Suprapubic skin (tissue), 4 donors: Measurements from ENCODE around the gene ZNF628. TPM values are rescaled to one million over a fixed set of nuclear protein-coding genes. Genes with fewer than 3 reads are reported as not detected.

Source experiments
- DNase-seq, 2 donors: peaks; one replicate each; pipeline ENCODE4 v3.0.0-alpha.2; 2019; ENCODE audit warnings: low spot score in 2 of 2
- H3K27ac ChIP-seq: fragments of 200-600 bp; sonication (generic); one replicate; pipeline ENCODE4 v1.5.1; 2019
- H3K27me3 ChIP-seq: fragments of 200-600 bp; sonication (generic); one replicate; pipeline ENCODE4 v1.5.1; 2019
- H3K36me3 ChIP-seq: fragments of 200-600 bp; sonication (generic); one replicate; pipeline ENCODE4 v1.5.1; 2019
- H3K4me1 ChIP-seq: fragments of 200-600 bp; sonication (generic); one replicate; pipeline ENCODE4 v1.5.1; 2019
- H3K4me3 ChIP-seq: fragments of 200-600 bp; sonication (generic); one replicate; pipeline ENCODE4 v1.5.1; 2019; ENCODE audit warnings: mild to moderate bottlenecking
- H3K9me3 ChIP-seq: fragments of 200-600 bp; sonication (generic); one replicate; pipeline ENCODE4 v1.5.1; 2019
- CTCF ChIP-seq, 2 donors: fragments of 200-600 bp in 1 of 2; fragments of 450-650 bp in 1 of 2; sonication (generic) in 1 of 2; IDR thresholded peaks; one replicate each; pipeline ENCODE4 v1.5.1; 2016 to 2019; ENCODE audit warnings: antibody characterized with exemption in 2 of 2, mild to moderate bottlenecking in 1 of 2, moderate library complexity in 1 of 2
- EP300 ChIP-seq: sonication (generic); formaldehyde crosslinking; IDR thresholded peaks from one replicate; pipeline ENCODE4 v1.6.1; 2017; ENCODE audit warnings: antibody characterized with exemption
- POLR2A ChIP-seq, 2 donors: fragments of 450-650 bp; IDR thresholded peaks; one replicate each; pipeline ENCODE4 v1.6.1; 2017; ENCODE audit warnings: antibody characterized with exemption in 2 of 2, mild to moderate bottlenecking in 2 of 2, moderate library complexity in 2 of 2
- POLR2AphosphoS5 ChIP-seq, 3 donors: sonication (generic); formaldehyde crosslinking; IDR thresholded peaks; one replicate each; pipeline ENCODE4 v1.6.1; 2017; ENCODE audit warnings: antibody characterized with exemption in 3 of 3
- WGBS: methylation state at CpG from one replicate; pipeline ENCODE4 v1.1.5; 2018; 5-methylcytosine and 5-hydroxymethylcytosine counted together
- total RNA-seq, 4 donors: library from RNA; depleted of rRNA; stranded (reverse); fragments of >200 nt; gene quantifications; one replicate each; pipeline ENCODE4 v1.1.0, GENCODE V29; 2016

The ZNF628 gene
- total RNA-seq, 4 donors from 2014 or later, result 17.3 to 22.9 (median 19.8) TPM

GRCh38 chr19:55500368-55500952, 24.0 kb downstream of the ZNF628 start:
- Histone ChIP-seq H3K4me3 (no peak overlapping the region), H3K4me1 (peaks cover 10% of the 10 kb centered on the region), H3K9me3 (no peaks in the 10 kb centered on the region), H3K36me3 (no peaks in the 10 kb centered on the region), H3K27ac (no peak overlapping the region), H3K27me3 (no peaks in the 10 kb centered on the region)
- WGBS, result 90% methylated on average over 26 of the region's 26 CpGs
- no peak for DNase-seq
- no peak for TF ChIP-seq POLR2A (IDR thresholded peaks at IDR 0.05)
- no peak for TF ChIP-seq EP300
- no peak for TF ChIP-seq POLR2AphosphoS5 (IDR thresholded peaks at IDR 0.05)
- TF ChIP-seq CTCF (IDR thresholded peaks at IDR 0.05), result no peak

- H3K4me3 ChIP-seq, result no peak overlapping the region
- no peaks in the 10 kb centered on the region for H3K9me3 ChIP-seq
- 94% methylated on average over 7 of the region's 9 CpGs for WGBS
- peaks cover 10% of the 10 kb centered on the region for H3K4me1 ChIP-seq
- H3K27me3 ChIP-seq, result no peaks in the 10 kb centered on the region
- no peak overlapping the region for H3K27ac ChIP-seq
- TF ChIP-seq POLR2A (IDR thresholded peaks at IDR 0.05), result no peak
- no peak for TF ChIP-seq POLR2AphosphoS5 (IDR thresholded peaks at IDR 0.05)
- TF ChIP-seq CTCF (IDR thresholded peaks at IDR 0.05), result no peak
- H3K36me3 ChIP-seq, result no peaks in the 10 kb centered on the region
- DNase-seq, result no peak
These were observed 26.0 kb downstream of the ZNF628 start for GRCh38 chr19:55502197-55502952.

GRCh38 chr19:55503157-55503501, 26.7 kb downstream of the ZNF628 start:
- peaks cover 10% of the 10 kb centered on the region for H3K4me1 ChIP-seq
- TF ChIP-seq CTCF (IDR thresholded peaks at IDR 0.05) (no peak), EP300 (no peak), POLR2A (IDR thresholded peaks at IDR 0.05) (no peak), POLR2AphosphoS5 (IDR thresholded peaks at IDR 0.05) (no peak)
- 79% methylated on average over 17 of the region's 17 CpGs for WGBS
- DNase-seq, result no peak
- no peak overlapping the region for H3K4me3 ChIP-seq
- no peaks in the 10 kb centered on the region for H3K36me3 ChIP-seq
- H3K27ac ChIP-seq, result no peak overlapping the region
- no peaks in the 10 kb centered on the region for H3K27me3 ChIP-seq
- no peaks in the 10 kb centered on the region for H3K9me3 ChIP-seq

- peak; percentile 94 to 96 for DNase-seq
- H3K27me3 ChIP-seq, result no peaks in the 10 kb centered on the region
- WGBS, result 15% methylated on average over 49 of the region's 64 CpGs
- TF ChIP-seq EP300 (no peak), CTCF (IDR thresholded peaks at IDR 0.05) (peak; percentile 95 to 98), POLR2A (IDR thresholded peaks at IDR 0.05) (no peak), POLR2AphosphoS5 (IDR thresholded peaks at IDR 0.05) (peak in 1 of 3 donors; percentile 37)
- peaks cover 10% of the 10 kb centered on the region for H3K4me1 ChIP-seq
- peak overlapping the region; percentile 48 for H3K4me3 ChIP-seq
- H3K36me3 ChIP-seq, result no peaks in the 10 kb centered on the region
- no peak overlapping the region for H3K27ac ChIP-seq
- H3K9me3 ChIP-seq, result no peaks in the 10 kb centered on the region
These were observed 27.3 kb downstream of the ZNF628 start for GRCh38 chr19:55503502-55504251.

GRCh38 chr19:55504252-55504603, 27.8 kb downstream of the ZNF628 start:
- Histone ChIP-seq H3K9me3 (no peaks in the 10 kb centered on the region), H3K36me3 (no peaks in the 10 kb centered on the region), H3K27me3 (no peaks in the 10 kb centered on the region), H3K27ac (no peak overlapping the region), H3K4me1 (peaks cover 10% of the 10 kb centered on the region), H3K4me3 (peak overlapping the region; percentile 48)
- DNase-seq, result no peak
- 39% methylated on average over 13 of the region's 13 CpGs for WGBS
- TF ChIP-seq POLR2AphosphoS5 (IDR thresholded peaks at IDR 0.05) (no peak), POLR2A (IDR thresholded peaks at IDR 0.05) (no peak), CTCF (IDR thresholded peaks at IDR 0.05) (no peak), EP300 (no peak)
